HG03280 (cell line): ENCODE data around the gene CDH8.
"Not testable (repeated sequence)": the region's sequence is repeated elsewhere in the genome, so short reads cannot be mapped to it uniquely, and the experiment has no call there.

Experiments
- ATAC-seq: cut with Tn5 transposase; IDR thresholded peaks from one replicate; pipeline ENCODE4 v1.9.1; 2021; ENCODE audit warnings: mild to moderate bottlenecking, moderate library complexity; ENCODE audit not compliant: unreplicated experiment

The CDH8 gene

DNA sequence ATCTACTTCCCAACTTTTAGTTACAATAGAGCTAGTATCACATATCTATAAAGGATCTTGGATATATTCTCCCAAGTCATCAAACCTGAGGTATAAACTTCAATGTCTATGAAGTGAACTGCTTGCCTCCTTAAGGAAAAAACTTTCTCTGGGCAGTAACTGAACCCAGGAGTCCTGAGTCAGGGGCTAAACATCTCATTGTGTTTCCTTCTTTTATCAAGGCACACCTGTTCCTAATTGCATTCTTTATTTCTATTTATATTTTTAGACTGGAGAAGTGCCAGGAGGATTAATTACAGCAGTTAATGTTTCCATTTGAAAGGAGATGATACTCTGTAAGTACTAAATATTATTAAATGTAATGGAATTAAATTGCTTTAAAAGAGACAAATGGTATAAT lies 98.6 kb downstream of the CDH8 start:
- ATAC-seq, result no peak

DNA sequence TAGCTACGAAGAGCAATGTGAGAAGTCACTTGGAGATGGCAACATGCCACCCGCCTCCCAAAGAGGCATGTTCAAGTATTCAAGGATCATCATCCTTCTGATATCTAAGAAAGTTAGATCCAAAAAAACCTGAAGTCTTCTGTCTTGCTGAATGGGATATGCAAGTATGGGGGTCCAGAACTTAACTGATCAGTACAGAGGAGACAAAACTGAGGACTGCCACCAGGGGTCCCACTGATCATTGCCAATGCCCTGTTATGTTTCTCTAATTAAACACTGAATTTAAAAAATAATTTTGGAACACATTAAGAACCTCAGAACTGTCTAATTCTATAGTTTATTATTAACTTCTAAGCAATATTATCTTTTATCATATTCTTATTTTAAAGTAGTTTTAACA lies 99.7 kb downstream of the CDH8 start:
- ATAC-seq, result no peak

DNA sequence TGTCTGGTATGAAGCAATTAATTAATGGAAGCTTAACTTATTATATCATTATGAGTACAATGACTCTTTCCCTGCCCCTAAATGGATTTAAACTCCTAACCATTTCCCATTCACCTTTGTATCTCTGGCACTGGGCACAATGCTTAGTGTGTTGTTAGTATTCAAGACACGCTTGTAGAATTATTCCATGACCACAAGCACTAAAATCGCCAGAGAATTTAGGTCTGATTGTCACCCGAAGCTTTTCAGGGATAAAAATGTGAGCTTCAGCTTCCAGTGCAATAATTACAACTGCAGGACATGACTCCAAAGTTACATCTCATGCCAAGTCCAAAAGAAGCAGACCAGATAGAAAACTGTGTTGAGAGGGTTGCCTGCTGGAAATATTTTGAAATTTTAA lies 101.6 kb downstream of the CDH8 start:
- ATAC-seq, result no peak

DNA sequence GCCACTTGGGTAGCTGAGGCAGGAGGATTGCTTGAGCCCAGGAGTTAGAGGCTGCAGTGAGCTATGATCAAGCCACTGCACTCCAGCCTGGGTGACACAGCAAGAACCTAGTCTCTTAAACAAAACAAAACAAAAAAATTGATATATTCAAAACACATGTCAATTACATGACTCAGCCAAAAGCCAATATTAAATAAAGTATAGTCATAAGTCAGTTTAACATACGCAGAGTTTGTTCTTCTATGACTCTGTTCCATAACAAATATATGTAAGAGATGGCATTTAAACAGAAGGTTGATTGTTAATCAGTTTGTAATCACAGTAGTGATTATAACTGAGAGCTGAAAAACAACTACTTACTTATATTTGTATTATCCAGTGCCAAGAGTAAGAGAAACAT lies 106.5 kb downstream of the CDH8 start:
- ATAC-seq, result no peak

DNA sequence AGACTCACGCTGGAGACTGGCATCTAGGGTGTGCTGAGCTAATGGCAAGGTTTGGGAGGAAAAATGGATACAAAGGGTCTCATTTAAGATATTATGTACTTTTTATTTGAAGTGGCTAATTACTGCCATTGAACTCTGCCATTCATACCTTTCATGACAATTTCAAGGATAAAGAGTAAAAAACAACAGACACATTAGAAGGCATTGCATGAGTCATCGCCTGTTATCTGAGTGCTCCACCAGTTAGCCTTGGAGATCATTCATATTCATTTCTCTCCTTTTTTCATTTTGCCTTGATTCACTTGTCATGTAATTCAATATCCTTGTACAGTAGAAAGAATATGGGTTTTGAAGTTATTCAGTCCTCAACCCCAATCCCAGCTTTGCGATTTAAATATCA lies 109.5 kb downstream of the CDH8 start:
- ATAC-seq, result no peak

DNA sequence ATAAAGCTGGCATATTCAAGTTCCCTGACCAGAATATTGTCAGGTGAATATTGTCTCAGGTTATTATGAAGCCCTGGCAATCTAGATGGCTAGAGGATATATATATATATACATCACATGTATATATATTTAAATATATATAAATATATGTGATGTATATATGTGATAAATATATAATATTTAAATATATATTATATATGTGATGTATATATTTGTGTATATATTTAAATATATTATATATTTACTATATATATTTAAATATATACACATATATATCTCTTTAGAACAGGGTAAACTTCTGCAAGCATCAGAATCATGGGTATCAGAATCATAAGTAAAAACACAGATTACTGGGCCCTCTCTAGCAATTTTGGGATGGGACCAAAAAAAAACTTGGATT lies 112.6 kb downstream of the CDH8 start:
- ATAC-seq, result no peak

DNA sequence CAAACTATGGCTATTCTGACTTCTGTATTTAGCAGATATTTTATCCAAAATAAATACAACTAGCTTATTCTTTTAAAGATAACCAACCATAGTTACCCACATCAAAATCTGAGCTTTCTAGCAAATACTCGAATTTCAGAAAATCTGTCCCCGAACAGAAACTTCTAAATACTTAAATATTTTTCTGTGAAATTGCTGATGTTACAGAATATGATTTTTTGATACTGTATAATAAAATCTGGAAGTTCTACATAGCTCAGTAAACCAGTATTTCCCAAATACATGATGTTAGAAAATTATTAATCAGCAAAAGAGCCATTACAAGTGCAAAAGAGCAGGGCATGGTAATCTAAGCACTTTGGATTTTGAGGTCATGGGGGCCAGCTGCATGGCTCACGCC lies 114.9 kb downstream of the CDH8 start:
- ATAC-seq, result no peak

DNA sequence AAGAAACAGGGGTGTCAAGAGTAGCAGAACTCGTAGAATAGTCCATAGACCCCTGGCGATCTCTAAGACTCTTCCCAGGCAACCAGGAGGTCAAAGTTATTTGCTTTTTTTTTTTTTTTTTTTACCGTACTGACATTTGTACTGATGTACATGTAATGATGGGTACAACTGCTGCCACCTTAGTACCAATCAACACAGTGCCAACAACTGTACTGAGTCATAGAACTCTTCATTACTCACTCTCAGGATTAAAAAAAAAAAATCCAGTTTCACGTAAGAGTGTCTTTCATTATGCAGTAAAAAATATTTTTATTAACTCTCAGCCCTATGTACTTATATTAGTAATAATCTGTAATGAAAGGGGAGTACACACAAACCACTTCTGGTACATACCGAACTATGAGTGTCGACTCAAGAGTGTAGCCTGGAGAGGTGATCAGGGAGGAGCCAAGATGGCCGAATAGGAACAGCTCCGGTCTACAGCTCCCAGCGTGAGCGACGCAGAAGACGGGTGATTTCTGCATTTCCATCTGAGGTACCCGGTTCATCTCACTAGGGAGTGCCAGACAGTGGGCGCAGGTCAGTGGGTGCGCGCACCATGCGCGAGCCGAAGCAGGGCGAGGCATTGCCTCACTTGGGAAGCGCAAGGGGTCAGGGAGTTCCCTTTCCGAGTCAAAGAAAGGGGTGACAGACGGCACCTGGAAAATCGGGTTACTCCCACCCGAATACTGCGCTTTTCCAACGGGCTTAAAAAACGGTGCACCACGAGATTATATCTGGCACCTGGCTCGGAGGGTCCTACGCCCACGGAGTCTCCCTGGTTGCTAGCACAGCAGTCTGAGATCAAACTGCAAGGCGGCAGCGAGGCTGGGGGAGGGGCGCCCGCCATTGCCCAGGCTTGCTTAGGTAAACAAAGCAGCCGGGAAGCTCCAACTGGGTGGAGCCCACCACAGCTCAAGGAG lies 118.1 kb downstream of the CDH8 start:
- not testable (repeated sequence) for ATAC-seq

DNA sequence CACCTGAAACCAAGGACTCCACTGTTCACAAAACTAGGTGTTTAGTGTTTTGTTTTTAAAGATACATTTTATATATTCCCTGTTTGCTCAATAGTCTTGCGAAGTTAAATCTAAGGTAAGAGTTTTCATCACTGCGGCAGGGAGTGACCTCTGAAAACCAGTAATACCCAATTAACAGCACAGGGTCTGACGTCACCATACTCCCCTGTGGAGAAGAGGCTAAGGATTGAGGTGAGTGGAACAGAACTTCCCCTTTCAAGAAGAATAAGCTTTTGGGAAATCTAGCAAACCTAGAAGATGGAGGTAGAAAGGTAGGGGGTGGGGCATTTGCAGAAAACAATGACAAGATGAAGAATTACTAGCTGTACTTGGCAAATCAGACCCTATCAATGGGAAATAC lies 120.7 kb downstream of the CDH8 start:
- no peak for ATAC-seq

DNA sequence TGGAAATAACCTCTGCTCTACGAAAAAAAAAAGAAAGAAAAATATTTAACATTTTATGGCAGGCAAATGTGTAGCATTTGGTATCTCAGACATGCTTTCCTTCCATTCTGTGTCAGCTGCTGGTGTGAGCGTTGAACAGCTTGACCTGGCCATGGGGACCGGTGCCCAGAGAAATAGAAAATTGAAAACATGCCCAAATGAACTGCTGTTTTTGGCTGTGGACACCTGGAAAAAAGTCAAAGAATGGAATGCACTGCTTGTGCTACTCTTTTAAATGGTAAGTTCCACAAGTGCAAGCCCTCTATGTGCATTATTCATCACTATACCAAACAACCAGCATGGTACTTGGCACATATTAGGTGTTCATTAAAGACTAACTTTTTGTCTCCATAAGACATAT lies 127.2 kb downstream of the CDH8 start:
- no peak for ATAC-seq

DNA sequence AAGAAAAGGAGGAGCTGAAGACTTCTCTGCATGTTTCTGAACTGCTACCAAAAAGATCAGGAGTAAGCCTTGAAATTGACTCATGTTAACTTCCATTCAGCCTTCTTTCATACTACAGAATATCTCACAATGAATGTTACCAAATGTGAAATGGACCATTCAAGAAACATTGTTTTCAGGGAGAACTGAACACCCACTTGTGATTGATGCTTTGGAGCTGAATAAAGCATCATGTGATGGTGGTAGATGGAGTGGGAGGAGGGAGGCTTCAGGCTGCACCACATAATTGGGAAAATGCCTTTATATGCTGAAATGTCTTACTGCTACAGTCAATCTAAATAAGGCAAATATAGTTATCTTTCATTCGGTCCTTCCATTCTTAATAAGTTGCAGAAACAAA lies 127.8 kb downstream of the CDH8 start:
- ATAC-seq, result no peak

DNA sequence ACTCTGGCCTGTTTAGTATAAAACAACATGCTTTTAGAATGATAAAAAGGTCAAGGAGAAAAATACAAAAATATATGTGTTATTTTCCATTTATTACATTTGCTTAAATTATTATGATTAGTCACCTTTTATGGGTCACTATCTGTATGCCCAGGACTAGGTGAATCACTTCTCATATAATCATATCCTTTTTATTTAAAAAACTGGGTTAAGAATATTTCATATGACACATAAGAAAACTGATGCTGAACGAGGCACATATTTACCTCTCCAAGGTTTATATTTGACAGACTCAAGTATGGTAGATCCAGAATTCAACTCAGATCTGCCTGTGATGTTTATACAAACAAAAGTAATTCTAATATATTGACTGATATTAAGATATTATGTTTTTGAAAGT lies 134.5 kb downstream of the CDH8 start:
- ATAC-seq, result no peak

DNA sequence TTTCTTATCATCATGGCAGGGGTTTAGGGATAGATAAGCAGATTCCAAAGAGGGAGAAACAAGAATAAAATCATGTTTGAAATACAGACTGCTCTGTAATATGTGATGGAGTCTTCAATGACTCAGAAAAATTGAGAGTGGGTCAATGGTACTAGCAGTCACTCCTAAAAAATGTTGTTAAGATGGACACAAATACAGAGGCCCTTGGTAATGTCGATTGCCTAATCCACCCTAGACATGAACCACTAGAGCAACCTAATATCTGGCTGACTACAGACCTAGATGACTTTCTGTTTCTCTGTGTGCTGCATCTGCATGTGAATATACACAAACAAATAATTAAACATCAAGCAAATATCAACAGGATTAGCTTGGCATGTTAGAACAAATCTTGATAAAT lies 135.8 kb downstream of the CDH8 start:
- ATAC-seq, result no peak

DNA sequence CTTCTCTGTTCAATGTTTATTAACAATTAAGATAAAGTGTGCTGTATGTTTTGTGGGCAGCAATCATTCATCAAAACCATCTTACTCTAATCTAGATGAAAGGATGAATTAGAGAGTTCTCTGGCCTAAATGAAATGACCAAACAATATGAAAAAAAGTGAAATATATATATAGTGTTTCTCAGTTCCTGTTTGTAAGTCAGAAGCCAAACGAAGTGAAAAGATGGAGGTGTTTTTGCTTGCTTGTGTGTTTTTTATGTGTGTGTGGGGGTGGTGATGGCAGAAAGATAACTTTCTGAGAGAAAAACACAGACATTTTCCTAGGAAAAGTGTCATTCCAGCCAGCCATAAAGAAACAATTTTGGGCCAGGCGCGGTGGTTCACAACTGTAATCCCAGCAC lies 138.6 kb downstream of the CDH8 start:
- no peak for ATAC-seq

DNA sequence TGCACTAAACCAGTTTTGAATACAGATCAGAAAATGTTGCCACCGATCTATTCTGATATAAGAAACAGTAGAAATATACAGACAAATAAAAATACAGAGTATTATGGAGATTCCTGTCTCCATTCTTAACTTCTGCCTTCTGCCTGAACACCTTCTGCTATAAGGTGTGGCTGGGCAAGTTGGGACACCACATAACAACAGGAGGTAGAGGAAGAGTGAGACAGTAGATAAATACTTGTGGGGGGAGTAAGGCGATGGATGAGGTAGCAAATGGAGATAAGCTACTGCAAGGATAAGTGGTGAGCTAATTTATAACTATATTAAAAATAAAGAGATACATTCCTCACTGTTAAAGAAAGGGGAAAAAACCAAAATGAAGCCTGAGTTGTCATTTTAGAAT lies 143.7 kb downstream of the CDH8 start:
- ATAC-seq, result no peak

DNA sequence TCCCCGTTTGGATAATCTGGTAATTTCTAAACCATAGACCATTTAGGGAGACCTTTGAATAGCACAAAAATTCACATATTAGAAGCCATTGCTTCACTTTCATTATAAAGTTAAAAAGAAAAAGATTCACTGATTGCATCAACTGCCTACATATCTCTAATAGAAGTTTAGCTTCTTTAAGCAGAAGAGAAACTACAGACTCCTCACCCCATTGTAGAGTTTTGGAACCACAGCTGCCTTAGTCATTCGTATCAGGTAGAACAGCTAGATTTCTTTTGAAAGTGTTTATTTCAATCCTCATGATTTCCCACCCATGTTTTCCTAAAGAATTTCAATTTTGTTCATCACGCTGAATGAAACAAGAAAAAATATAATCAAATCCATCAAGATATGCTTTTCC lies 144.8 kb downstream of the CDH8 start:
- ATAC-seq, result no peak

DNA sequence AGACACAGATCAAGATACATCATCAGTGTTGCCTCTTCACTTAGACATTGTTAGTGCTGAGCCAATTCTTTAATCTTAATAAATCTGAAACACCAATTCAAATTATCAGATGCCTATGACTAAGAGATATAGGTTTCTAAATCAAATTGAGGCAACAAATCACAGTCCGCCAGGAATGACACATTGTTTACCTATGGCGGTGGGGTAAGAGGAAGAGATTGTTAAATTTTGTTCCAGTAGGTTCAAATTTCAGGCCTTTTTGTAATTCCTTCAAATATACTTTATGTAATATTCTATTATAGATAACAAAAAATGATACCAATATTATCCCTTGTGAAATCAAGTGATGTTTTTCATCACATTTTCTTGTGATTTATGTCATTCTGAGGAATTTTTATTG lies 145.9 kb downstream of the CDH8 start:
- ATAC-seq, result no peak

DNA sequence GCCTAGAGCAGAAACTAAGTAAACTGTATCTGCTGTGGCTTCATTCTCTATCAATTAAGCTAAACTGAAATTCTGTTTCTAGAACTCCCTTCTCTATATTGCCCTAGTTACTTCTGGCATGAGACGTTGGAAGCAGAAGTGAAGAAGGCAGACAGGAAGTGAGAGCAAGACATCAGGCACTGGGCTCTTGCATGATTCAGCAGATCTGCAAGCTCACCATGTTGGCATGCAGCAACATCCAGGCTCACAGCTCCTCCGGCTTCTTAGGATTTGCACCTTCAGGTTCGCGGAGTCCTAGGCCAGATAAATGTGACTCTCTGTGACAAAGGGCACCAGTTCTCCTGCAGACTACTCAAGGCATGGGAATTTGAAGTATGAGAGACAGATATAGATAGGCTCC lies 148.3 kb downstream of the CDH8 start:
- ATAC-seq, result no peak

DNA sequence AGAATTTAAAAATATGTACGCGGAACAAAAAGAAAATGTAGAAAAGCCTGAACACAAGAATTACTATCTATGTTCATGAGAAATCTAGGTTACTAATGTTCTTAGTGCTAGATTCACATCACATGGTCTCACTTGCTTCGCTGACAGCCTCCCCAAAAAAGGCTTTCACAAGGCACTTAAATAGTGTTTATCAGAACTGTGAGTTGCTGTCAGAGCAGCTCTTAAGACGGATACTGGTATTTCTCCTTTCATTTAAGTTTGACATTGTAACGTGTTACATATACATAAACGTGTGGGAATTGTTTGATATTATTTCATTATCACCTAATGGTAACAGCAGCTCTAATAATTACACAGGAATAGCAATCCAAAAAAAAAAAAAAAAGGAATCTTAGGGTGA lies 150.9 kb downstream of the CDH8 start:
- no peak for ATAC-seq

DNA sequence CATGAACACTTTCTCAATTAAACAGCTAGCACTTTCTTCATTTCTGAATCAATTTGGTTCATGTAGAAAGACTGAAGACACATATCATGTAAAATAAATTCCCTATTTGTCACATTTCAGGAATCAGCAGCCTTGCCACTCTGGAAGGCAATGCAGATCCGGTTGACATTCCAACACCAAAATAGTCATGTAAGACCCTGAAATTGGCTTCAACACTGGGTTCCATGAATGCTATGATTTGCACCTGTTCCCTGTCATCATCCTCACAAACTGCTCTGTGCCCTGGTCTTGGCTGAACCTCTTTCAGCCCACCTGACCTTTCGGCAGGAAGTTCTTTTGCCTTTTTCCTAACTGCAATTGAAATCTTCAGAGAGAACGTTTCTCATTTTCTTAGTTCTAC lies 156.9 kb downstream of the CDH8 start:
- no peak for ATAC-seq

DNA sequence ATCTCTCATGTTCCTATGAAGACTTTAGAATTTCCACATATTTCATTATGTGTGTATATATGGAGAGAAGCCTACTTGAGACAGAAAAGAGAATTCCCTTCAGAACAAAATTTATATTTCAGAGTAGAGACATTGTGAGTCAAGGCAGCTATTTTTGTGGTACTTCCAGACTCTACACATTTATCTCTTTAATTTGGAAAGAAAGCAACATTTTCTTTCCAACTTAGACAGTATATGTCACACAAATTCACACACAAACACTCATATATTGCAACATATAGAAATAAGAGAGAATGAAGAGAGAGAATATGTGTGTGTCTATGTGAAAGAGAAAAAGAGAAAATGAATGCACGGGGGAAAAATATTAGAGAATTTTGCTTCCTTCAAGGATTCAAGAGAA lies 158.8 kb downstream of the CDH8 start:
- ATAC-seq, result no peak

DNA sequence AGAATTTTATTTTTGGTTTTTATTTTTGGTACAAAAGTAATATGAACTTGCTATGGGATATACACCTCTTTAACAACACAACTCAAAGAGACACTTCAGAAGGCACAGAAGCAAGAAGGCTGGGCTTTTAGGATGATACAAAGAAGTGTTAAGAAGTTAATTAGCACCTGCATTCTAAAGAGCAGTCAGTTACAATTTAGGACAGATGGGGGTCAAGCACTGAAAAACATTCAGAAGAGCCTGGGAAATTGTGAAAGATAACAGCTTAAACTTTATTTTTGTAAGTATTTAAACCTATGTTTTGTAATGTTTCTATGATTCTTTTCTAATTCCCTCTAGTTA lies 163.5 kb downstream of the CDH8 start:
- no peak for ATAC-seq
